ENCODE results near the gene GOLIM4.
"Not testable (repeated sequence)": the region's sequence is repeated elsewhere in the genome, so short reads cannot be mapped to it uniquely, and the experiment has no call there.

The GOLIM4 gene

GRCh38 chr3:168049367-168049974 lies 46.3 kb downstream of the GOLIM4 start:
- no peak for DNase-seq (ENCODE audit: low read depth in 4 of 4, low spot score in 1 of 4)

- no peak for DNase-seq (ENCODE audit: low read depth in 4 of 4, low spot score in 1 of 4)
Measured at GRCh38 chr3:168048414-168049330, 47.1 kb downstream of the GOLIM4 start.

GRCh38 chr3:168047936-168048335 lies 47.8 kb downstream of the GOLIM4 start:
- no peak for DNase-seq (ENCODE audit: low read depth in 4 of 4, low spot score in 1 of 4)

- DNase-seq (ENCODE audit: low read depth in 4 of 4, low spot score in 1 of 4): no peak
Measured at GRCh38 chr3:168047190-168047795, 48.4 kb downstream of the GOLIM4 start.

DNA sequence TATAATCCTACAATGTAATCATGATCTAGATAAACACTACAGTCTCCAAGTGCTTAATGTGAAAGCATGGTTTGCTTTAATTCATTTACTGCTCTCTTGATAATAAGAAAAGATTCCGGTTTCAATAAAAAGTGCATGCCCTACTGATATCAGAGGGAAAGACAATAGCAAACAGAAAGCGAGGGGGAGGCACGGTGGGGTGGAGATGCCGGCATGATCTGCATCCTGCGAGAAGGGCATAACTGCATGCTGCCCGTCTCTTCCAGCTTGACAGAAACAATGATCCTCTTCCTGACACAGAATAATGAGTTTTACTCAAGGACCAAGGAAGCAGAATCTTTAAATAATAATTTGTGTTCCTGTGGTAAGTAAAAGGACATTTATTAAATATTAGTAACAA lies 51.7 kb downstream of the GOLIM4 start:
- DNase-seq (ENCODE audit: low read depth in 4 of 4, low spot score in 1 of 4): no peak

DNA sequence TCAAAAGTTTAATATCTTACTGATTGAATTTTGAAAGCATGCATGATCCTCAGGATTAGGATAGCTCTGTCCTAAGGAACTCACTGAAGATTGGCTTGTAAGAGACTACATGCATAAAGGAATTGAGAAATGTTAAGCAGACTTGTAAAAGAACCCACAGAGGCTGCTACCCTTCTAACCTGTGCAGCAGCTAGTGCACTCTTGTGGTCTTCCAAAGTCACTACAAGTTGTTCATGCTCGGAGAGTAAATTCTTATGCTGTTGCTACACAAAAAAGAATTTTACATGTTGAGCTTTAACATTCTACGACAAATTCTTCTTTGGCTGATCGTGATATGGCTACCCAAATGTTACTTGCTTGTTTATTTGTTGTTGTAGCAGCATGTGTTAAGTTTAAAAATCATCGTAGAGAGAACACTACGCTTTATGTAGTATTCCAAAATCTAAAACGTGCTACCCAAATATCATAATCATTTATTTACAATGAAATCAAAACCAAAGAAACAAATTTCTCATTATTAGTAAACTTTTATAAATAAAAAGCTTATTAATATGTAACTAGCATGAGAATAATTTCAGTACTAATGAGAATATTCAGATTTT lies 55.0 kb downstream of the GOLIM4 start:
- no peak for DNase-seq (ENCODE audit: low read depth in 4 of 4, low spot score in 1 of 4)

DNA sequence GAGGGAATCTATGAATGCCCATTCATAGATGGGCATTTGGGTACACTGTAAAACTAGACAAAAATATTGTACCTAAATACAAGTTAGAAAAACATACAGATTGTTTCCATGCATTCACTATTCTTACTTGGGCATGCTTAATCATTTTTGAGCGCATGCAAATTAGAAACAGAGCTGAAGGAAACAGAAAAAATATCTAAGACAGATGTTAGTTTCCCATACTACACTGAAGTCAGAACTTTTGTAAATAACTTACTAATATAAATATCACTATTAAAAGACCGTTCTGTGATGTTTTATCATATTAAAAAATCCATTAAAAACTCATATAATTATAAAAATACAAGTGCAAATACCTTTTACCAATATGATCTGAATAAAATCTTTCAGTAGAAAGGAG lies 58.7 kb downstream of the GOLIM4 start:
- DNase-seq (ENCODE audit: low read depth in 4 of 4, low spot score in 1 of 4): no peak

GRCh38 chr3:168036619-168037018 lies 59.1 kb downstream of the GOLIM4 start:
- DNase-seq (ENCODE audit: low read depth in 4 of 4, low spot score in 1 of 4): no peak

DNA sequence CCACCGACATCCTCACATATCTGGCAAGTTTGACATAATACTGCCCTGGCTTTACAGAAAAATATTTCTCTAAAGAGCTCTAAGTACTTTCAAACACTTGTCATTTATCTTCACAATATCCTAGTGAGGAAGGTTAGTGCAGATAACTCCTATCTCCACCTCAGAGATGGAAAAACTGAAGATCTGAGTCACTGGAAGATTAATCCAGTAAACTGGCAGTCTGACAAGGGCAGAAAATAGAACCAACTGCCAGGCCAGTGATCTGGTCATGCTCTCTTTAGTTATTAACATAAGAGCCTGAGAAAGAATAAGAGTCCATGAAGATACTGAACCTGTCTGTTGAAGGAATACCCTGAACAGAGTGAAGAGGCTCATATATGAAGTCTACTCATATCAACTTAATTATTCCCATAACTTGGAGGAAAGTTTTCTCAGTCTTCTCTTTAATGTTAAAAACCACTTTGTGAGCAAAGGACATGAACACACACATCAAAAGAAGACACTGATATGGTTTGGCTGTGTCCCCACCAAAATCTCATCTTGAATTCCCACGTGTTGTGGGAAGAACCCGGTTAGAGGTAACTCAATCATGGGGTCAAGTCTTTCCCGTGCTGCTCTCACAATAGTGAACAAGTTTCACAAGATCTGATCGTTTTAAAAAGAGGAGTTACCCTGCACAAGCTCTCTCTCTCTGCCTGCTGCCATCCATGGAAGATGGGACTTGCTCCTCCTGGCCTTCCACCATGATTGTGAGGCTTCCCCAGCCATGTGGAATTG lies 61.4 kb downstream of the GOLIM4 start:
- no peak for DNase-seq (ENCODE audit: low read depth in 4 of 4, low spot score in 1 of 4)

GRCh38 chr3:168030577-168030976 lies 65.1 kb downstream of the GOLIM4 start:
- DNase-seq (ENCODE audit: low read depth in 4 of 4, low spot score in 1 of 4): no peak

- no peak for DNase-seq (ENCODE audit: low read depth in 4 of 4, low spot score in 1 of 4)
Measured at GRCh38 chr3:168029705-168030104, 66.0 kb downstream of the GOLIM4 start.

DNA sequence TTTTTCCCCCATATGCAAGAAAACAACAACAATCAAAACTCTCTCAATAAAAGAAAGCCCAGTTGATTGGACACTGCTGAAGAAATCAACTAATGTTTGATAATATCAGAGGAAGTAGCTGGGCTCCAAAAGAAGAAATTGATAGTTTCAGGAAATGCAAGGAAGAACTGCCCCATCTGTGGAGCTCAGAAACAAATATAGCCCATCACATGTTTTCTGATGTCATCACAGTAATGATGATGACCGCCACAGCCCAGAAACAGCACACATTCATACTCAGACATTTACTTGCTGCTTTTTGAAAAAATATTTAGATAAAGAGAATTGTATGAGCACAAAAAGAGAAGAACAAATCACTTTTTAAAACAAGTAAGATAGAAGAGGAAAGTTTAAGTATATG lies 67.6 kb downstream of the GOLIM4 start:
- no peak for DNase-seq (ENCODE audit: low read depth in 4 of 4, low spot score in 1 of 4)

DNA sequence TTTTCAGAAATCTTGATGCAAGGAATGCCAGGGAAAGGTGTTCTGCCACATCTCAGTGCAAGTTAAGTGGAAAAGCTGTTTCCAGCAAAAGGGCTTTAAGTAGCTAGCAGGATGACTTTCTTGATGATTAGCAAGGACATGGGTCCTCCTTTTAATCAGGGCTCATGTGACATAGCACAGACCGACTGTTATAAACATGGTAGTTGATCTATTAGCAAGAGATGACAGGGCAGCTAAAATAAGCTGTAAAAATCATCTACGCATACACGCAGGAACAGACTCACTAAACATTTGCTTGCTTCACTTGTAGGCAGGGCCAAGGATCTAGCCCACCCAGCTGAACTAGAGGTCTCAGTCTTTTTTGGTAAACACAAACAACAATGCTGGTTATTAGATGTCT lies 69.0 kb downstream of the GOLIM4 start:
- DNase-seq (ENCODE audit: low read depth in 4 of 4, low spot score in 1 of 4): no peak

DNA sequence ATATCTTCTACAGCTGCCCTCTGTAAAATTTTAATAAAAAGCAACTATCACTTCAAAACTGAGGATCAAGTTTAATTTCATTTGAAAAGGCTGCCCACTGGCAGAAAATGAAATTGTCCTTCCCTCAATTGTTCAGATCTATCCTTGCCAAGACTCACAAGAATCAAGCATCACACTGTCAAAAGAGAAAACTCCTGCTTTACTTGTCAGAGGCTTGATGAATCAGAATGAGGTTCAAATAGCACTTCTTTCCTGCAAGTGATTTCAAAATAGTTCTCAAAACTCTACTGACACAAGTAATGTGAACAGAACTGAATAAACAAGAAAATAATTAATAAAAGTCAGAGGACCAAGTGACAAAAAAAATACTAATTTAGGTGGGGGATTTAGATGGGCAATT lies 70.6 kb downstream of the GOLIM4 start:
- no peak for DNase-seq (ENCODE audit: low read depth in 4 of 4, low spot score in 1 of 4)

- no peak for DNase-seq (ENCODE audit: low read depth in 4 of 4, low spot score in 1 of 4)
Measured at GRCh38 chr3:168024537-168024941, 71.2 kb downstream of the GOLIM4 start.

- no peak for DNase-seq (ENCODE audit: low read depth in 4 of 4, low spot score in 1 of 4)
Measured at GRCh38 chr3:168021737-168022450, 73.8 kb downstream of the GOLIM4 start.

- not testable (repeated sequence) for DNase-seq (ENCODE audit: low read depth in 4 of 4, low spot score in 1 of 4)
Measured at GRCh38 chr3:168011280-168011679, 84.4 kb downstream of the GOLIM4 start.

DNA sequence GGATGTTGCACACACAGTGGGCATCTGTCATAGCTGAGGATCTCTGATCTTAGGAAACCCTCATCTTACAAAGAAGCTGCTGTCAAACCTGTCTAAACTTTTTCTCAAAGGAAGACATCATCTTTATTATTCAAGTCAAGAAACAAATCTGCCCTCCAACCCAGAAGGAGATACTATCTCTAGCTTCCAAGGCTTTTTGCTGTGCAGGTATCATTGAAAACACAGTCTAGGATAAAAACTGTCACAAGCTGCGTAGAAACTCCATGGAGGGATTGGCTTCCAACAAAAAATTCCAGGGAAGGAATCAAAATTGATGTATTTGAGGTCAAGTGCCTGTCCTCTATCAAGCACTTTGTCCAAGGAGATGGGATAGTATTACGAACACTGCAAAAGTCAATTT lies 89.1 kb downstream of the GOLIM4 start:
- DNase-seq (ENCODE audit: low read depth in 4 of 4, low spot score in 1 of 4): no peak

- no peak for DNase-seq (ENCODE audit: low read depth in 4 of 4, low spot score in 1 of 4)
Measured at GRCh38 chr3:168003911-168004310, 91.8 kb downstream of the GOLIM4 start.

GRCh38 chr3:168002786-168003368 lies 92.8 kb downstream of the GOLIM4 start:
- no peak for DNase-seq (ENCODE audit: low read depth in 4 of 4, low spot score in 1 of 4)
